Ishikawa (cell line): ENCODE measurements around the gene TNS1.

Source experiments
- CEBPB ChIP-seq: IDR thresholded peaks from 2 replicates; pipeline ENCODE4 v1.6.1; 2012
- CREB1 ChIP-seq: IDR thresholded peaks from 2 replicates; pipeline ENCODE4 v1.6.1; 2012; ENCODE audit warnings: low read depth
- EP300 ChIP-seq: IDR thresholded peaks from 2 replicates; pipeline ENCODE4 v1.6.1; 2012; ENCODE audit warnings: borderline replicate concordance
- NFIC ChIP-seq: IDR thresholded peaks from 2 replicates; pipeline ENCODE4 v1.6.1; 2012
- RAD21 ChIP-seq: IDR thresholded peaks from 2 replicates; pipeline ENCODE4 v1.6.1; 2012; ENCODE audit warnings: low read depth
- TAF1 ChIP-seq: IDR thresholded peaks from 2 replicates; pipeline ENCODE4 v1.6.1; 2012; ENCODE audit warnings: low read depth, mild to moderate bottlenecking
- TCF12 ChIP-seq: IDR thresholded peaks from 2 replicates; pipeline ENCODE4 v1.6.1; 2012; ENCODE audit warnings: low read depth
- TEAD4 ChIP-seq: IDR thresholded peaks from 2 replicates; pipeline ENCODE4 v1.6.1; 2012
- YY1 ChIP-seq: IDR thresholded peaks from 2 replicates; pipeline ENCODE4 v1.6.1; 2012; ENCODE audit warnings: low read depth
- ZBTB7A ChIP-seq: IDR thresholded peaks from 2 replicates; pipeline ENCODE4 v1.6.1; 2012; ENCODE audit warnings: low read depth
- TF ChIP-seq, protein P1 (sequence below): IDR thresholded peaks from 2 replicates; pipeline ENCODE4 v1.6.1; 2012; ENCODE audit warnings: low read depth, mild to moderate bottlenecking
- TF ChIP-seq, protein P2 (sequence below): IDR thresholded peaks from 2 replicates; pipeline ENCODE4 v1.6.1; 2012
- TF ChIP-seq, protein P3 (sequence below): IDR thresholded peaks from 2 replicates; pipeline ENCODE4 v1.6.1; 2012

DNA sequence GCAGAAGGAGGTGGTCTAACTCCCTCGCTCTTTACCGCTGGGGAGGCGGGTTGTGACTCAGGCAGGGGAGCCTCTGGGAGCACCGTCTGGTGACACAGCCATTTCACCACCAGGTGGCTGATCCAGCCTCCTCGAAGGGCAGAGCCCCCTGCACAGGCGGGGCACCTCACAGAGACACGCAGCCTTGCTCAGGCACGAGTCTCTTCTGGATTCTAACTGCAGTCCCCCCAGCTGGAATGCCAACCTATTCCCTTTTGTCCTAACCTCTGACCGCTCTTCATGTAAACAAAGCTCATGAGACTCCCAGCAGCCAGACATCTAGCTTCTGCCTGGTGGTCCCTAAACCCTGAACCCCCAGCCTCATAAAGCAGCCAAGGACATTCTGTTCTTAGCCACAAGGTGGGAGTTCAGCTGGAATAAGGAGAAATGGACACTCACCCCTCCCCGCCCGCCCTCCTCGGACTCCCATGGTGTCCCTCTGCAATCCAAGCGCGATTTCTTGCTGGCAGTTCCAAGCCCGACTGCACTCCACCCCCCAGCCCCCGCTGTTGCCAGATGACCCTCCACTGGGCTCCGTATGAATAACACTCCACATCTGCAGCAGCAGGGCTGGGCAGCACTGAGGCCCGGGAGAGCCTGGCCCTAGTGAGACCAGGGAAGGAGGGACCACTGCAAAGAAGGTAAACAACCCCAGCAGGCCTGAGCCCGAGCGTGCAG, 84.3 kb downstream of the TNS1 start:
- TF ChIP-seq EP300 (no peak), TAF1 (no peak), CREB1 (no peak), TCF12 (no peak), CEBPB (no peak), RAD21 (no peak), NFIC (no peak), YY1 (no peak), ZBTB7A (no peak), TEAD4 (no peak)
- TF ChIP-seq, protein P1, sequence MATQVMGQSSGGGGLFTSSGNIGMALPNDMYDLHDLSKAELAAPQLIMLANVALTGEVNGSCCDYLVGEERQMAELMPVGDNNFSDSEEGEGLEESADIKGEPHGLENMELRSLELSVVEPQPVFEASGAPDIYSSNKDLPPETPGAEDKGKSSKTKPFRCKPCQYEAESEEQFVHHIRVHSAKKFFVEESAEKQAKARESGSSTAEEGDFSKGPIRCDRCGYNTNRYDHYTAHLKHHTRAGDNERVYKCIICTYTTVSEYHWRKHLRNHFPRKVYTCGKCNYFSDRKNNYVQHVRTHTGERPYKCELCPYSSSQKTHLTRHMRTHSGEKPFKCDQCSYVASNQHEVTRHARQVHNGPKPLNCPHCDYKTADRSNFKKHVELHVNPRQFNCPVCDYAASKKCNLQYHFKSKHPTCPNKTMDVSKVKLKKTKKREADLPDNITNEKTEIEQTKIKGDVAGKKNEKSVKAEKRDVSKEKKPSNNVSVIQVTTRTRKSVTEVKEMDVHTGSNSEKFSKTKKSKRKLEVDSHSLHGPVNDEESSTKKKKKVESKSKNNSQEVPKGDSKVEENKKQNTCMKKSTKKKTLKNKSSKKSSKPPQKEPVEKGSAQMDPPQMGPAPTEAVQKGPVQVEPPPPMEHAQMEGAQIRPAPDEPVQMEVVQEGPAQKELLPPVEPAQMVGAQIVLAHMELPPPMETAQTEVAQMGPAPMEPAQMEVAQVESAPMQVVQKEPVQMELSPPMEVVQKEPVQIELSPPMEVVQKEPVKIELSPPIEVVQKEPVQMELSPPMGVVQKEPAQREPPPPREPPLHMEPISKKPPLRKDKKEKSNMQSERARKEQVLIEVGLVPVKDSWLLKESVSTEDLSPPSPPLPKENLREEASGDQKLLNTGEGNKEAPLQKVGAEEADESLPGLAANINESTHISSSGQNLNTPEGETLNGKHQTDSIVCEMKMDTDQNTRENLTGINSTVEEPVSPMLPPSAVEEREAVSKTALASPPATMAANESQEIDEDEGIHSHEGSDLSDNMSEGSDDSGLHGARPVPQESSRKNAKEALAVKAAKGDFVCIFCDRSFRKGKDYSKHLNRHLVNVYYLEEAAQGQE = no peak
- TF ChIP-seq, protein P2, sequence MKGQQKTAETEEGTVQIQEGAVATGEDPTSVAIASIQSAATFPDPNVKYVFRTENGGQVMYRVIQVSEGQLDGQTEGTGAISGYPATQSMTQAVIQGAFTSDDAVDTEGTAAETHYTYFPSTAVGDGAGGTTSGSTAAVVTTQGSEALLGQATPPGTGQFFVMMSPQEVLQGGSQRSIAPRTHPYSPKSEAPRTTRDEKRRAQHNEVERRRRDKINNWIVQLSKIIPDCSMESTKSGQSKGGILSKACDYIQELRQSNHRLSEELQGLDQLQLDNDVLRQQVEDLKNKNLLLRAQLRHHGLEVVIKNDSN = no peak
- TF ChIP-seq, protein P3, sequence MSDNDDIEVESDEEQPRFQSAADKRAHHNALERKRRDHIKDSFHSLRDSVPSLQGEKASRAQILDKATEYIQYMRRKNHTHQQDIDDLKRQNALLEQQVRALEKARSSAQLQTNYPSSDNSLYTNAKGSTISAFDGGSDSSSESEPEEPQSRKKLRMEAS = no peak
